HEK293T (cell line): ENCODE results near the gene SNCA.

Source experiments
- CTBP1 ChIP-seq: fragments of 450-650 bp; IDR thresholded peaks from 2 replicates; pipeline ENCODE4 v1.6.1; 2016; ENCODE audit warnings: borderline replicate concordance
- FOXK2 ChIP-seq: fragments of 450-650 bp; IDR thresholded peaks from 2 replicates; pipeline ENCODE4 v1.6.1; 2016; ENCODE audit warnings: mild to moderate bottlenecking

DNA sequence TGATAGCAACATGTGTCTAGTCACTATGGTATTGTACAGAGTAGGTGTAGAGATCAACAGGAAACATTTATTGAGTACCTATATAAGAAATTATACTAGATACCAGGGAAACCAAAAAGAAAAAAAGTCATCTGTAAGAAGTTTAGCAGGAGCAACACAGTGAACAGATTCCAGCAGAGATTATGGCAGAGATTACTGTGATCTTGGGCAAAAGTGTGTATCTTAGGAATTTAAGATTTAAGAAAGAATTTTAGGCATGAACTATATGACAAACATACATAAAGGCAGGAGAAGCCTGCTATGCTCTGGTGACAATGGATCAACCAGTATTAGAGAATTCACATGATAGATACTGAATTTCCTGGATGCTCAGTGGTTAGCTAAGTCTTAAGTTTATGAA, 37.9 kb downstream of the SNCA start:
- TF ChIP-seq FOXK2 (no peak), CTBP1 (no peak)
